Skeletal muscle tissue (tissue), 4 donors: ENCODE results near the gene MDFI. TPM values are rescaled to one million over a fixed set of nuclear protein-coding genes. Genes with fewer than 3 reads are reported as not detected.
"Not testable (repeated sequence)": the region's sequence is repeated elsewhere in the genome, so short reads cannot be mapped to it uniquely, and the experiment has no call there.

Experiments
- H3K27ac ChIP-seq: one replicate; pipeline ENCODE4 v1.7.0; 2013; ENCODE audit warnings: mild to moderate bottlenecking, low read depth, low read length, inconsistent platforms
- H3K27me3 ChIP-seq, 3 donors: one replicate each; pipeline ENCODE4 v1.7.0; 2013; ENCODE audit warnings: low read length in 3 of 3; ENCODE audit not compliant: control insufficient read depth in 3 of 3, insufficient read depth in 3 of 3
- H3K36me3 ChIP-seq, 3 donors: one replicate each; pipeline ENCODE4 v1.7.0; 2013; ENCODE audit warnings: low read length in 3 of 3; ENCODE audit not compliant: control insufficient read depth in 3 of 3, insufficient read depth in 3 of 3
- H3K4me1 ChIP-seq, 3 donors: one replicate each; pipeline ENCODE4 v1.7.0; 2013; ENCODE audit warnings: low read length in 3 of 3, mild to moderate bottlenecking in 3 of 3; ENCODE audit not compliant: control insufficient read depth in 3 of 3, insufficient read depth in 3 of 3
- H3K4me3 ChIP-seq, 3 donors: one replicate each; pipeline ENCODE4 v1.7.0; 2013; ENCODE audit warnings: low read length in 3 of 3
- H3K9ac ChIP-seq, 3 donors: one replicate each; pipeline ENCODE4 v1.7.0; 2013; ENCODE audit warnings: low read length in 3 of 3, mild to moderate bottlenecking in 3 of 3, moderate library complexity in 2 of 3, low read depth in 1 of 3
- H3K9me3 ChIP-seq, 3 donors: one replicate each; pipeline ENCODE4 v1.7.0; 2013; ENCODE audit warnings: low read length in 3 of 3; ENCODE audit not compliant: control insufficient read depth in 3 of 3
- total RNA-seq: library from RNA; depleted of rRNA; stranded (reverse); fragments of >200 nt; gene quantifications from one replicate; pipeline ENCODE4 v1.2.3, GENCODE V29; 2014
- donor health status: Osteomylitis.

The MDFI gene
- total RNA-seq, 1 donor from 2014 or later: 37.1 TPM

DNA sequence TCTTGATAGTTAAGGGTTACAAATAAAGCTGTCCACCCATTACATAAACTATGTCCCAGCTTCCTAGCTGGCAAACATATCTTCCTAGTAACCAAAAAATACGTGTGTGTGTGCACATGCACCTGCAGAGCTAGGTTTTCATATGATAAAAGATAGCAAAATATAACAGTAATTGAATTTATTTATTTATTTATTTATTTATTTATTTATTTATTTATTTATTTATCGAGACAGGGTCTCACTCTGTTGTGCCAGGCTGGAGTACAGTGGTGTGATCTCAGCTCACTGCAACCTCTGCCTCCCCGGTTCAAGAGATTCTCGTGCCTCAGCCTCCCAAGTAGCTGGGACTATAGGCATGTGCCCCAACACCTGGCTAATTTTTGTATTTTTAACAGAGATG is 19.1 kb upstream of the MDFI start:
- H3K4me1 ChIP-seq, H3K9me3 ChIP-seq, H3K4me3 ChIP-seq, H3K27me3 ChIP-seq, H3K36me3 ChIP-seq, H3K27ac ChIP-seq, H3K9ac ChIP-seq: not testable (repeated sequence)

DNA sequence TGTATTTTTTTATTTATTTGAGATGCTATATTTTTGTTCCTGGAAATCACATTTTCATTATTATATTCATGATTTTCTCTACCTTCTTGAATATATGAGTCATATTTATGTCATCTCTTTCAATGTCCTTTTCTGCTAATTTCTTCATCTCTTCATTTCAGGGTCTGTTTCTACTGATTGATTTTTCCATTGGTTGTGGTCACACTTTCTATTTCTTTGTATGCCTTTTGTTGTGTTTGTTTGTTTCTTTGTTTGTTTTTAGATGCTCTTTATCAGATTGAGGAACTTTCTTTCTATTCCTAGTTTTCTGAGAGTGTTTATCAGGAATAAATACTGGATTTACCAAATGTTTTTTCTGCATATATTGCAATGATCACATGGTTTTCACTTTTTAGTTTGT is 16.9 kb upstream of the MDFI start:
- Histone ChIP-seq H3K36me3 (no peaks in the 10 kb centered on the region), H3K27me3 (no peaks in the 10 kb centered on the region), H3K4me1 (peaks cover 4 to 7% (median 7%) of the 10 kb centered on the region in 3 donors)

DNA sequence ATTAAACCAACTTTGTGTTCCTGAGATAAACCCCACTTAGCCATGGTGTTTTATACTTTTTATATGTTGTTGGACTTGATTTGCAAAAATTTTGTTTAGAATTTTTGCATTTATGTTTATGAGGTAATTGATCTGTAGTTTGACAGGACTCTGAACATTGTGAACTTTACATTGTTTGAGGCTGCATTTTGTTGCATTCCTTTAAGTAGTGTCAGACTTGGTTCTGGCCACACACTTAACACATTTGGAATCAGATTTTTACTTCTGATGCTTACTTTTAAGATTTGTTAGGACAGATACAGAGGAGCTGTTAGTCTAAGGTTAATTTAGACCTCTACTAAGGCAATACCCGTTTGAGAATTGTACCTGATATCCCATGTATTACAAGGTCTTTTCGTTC is 16.5 kb upstream of the MDFI start:
- Histone ChIP-seq H3K4me1 (peaks cover 4 to 7% (median 7%) of the 10 kb centered on the region in 3 donors), H3K27me3 (no peaks in the 10 kb centered on the region)

More for the DNA sequence above, 16.9 kb upstream of the MDFI start:
- no peak overlapping the region for H3K4me3 ChIP-seq
- H3K27ac ChIP-seq: no peak overlapping the region
- no peak overlapping the region for H3K9ac ChIP-seq
- H3K9me3 ChIP-seq: no peaks in the 10 kb centered on the region

GRCh38 chr6:41622206-41622988 is 15.9 kb upstream of the MDFI start:
- no peaks in the 10 kb centered on the region for H3K27me3 ChIP-seq
- H3K4me3 ChIP-seq: no peak overlapping the region

More for the DNA sequence above, 16.5 kb upstream of the MDFI start:
- Histone ChIP-seq H3K4me3 (no peak overlapping the region), H3K36me3 (no peaks in the 10 kb centered on the region), H3K27ac (no peak overlapping the region), H3K9ac (no peak overlapping the region), H3K9me3 (no peaks in the 10 kb centered on the region)

DNA sequence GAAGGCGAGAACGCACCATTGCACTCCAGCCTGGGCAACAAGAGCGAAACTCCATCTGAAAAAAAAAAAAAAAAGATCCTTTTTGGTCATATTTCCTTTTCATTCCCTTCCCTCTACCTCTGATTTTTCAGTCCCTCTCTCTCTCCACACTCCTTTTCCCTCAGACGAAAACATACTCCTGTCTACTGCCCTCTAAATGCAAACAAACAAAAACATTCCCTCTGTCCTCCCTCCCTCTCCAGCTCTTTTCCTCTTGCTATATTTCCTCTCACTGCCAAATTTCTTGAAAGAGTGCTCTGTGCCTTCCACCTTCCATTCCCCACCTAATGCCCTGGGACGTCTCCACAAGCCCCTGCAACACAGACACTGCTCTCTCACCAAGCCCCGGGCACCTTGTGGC is 14.9 kb upstream of the MDFI start:
- Histone ChIP-seq H3K9ac (no peak overlapping the region), H3K27ac (no peak overlapping the region), H3K4me3 (no peak overlapping the region), H3K9me3 (no peaks in the 10 kb centered on the region), H3K36me3 (no peaks in the 10 kb centered on the region), H3K27me3 (no peaks in the 10 kb centered on the region), H3K4me1 (peaks cover 4 to 7% (median 7%) of the 10 kb centered on the region in 3 donors)

More at GRCh38 chr6:41622206-41622988, 15.9 kb upstream of the MDFI start:
- Histone ChIP-seq H3K27ac (no peak overlapping the region), H3K9ac (no peak overlapping the region), H3K4me1 (peaks cover 4 to 7% (median 7%) of the 10 kb centered on the region in 3 donors), H3K9me3 (no peaks in the 10 kb centered on the region), H3K36me3 (no peaks in the 10 kb centered on the region)

DNA sequence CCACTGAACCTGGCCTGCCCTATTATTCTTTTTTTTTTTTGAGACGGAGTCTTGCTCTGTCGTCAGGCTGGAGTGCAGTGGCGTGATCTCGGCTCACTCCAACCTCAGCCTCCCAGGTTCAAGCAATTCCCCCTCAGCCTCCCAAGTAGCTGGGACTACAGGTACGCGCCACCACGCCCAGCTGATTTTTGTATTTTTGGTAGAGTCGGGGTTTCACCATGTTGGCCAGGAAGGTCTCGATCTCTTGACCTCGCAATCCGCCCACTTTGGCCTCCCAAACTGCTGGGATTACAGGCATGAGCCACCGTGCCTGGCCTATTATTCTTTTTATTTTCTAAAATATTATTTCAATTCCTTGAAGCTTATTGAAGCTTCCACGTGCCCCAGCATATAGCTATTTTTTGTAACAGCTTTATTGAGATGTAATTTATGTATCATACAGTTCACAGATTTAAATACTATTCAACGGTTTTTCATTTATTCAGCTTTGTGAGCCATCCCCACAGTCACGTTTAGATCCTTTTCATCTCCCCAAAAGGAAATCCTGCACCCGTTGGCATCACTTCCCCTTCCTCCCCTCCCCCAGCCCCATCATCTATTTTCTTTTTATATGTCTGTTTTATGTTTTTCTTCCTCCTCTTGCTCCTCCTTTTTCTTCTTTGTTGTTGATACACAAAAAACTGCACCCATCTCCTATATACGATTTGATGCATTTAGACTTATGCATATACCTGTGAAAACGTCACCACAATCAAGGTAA is 13.5 kb upstream of the MDFI start:
- no peaks in the 10 kb centered on the region for H3K27me3 ChIP-seq
- H3K27ac ChIP-seq: no peak overlapping the region
- H3K4me1 ChIP-seq: peaks cover 4 to 7% (median 7%) of the 10 kb centered on the region in 3 donors
- H3K9ac ChIP-seq: no peak overlapping the region
- H3K9me3 ChIP-seq: no peaks in the 10 kb centered on the region
- H3K36me3 ChIP-seq: no peaks in the 10 kb centered on the region
- no peak overlapping the region for H3K4me3 ChIP-seq

GRCh38 chr6:41625442-41625841 is 12.8 kb upstream of the MDFI start:
- Histone ChIP-seq H3K4me1 (peaks cover 4 to 7% (median 7%) of the 10 kb centered on the region in 3 donors), H3K9ac (no peak overlapping the region), H3K36me3 (no peaks in the 10 kb centered on the region), H3K27ac (no peak overlapping the region), H3K27me3 (no peaks in the 10 kb centered on the region), H3K4me3 (no peak overlapping the region), H3K9me3 (no peaks in the 10 kb centered on the region)

GRCh38 chr6:41626022-41626421 is 12.2 kb upstream of the MDFI start:
- Histone ChIP-seq H3K9me3 (no peaks in the 10 kb centered on the region), H3K4me3 (no peak overlapping the region), H3K27ac (no peak overlapping the region), H3K9ac (no peak overlapping the region), H3K27me3 (no peaks in the 10 kb centered on the region), H3K36me3 (no peaks in the 10 kb centered on the region), H3K4me1 (peaks cover 4 to 7% (median 7%) of the 10 kb centered on the region in 3 donors)

- no peaks in the 10 kb centered on the region for H3K36me3 ChIP-seq
- H3K4me1 ChIP-seq: peaks cover 4 to 7% (median 7%) of the 10 kb centered on the region in 3 donors
- H3K4me3 ChIP-seq: no peak overlapping the region
- H3K9me3 ChIP-seq: no peaks in the 10 kb centered on the region
- no peak overlapping the region for H3K9ac ChIP-seq
- H3K27ac ChIP-seq: no peak overlapping the region
- no peaks in the 10 kb centered on the region for H3K27me3 ChIP-seq
Observed at GRCh38 chr6:41626917-41627316, 11.4 kb upstream of the MDFI start.

DNA sequence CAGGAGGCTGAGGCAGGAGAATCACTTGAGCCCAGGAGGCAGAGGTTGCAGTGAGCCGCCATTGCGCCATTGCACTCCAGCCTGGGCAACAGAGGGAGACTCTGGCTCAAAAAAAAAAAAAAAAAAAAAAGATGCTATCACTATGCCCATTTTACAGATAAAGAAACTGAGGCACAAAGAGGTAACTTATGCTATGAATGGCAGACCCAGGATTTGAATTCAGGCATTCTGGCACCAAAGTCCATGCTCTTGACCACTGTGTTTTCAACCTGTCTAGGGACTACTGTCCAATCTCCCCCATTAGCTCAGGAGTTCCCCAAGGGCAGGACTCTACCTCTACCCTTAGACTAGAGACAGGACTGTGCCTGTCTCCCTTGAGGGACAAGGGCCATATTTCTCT is 9.1 kb upstream of the MDFI start:
- no peak overlapping the region for H3K4me3 ChIP-seq
- no peak overlapping the region for H3K27ac ChIP-seq
- no peaks in the 10 kb centered on the region for H3K9me3 ChIP-seq
- H3K27me3 ChIP-seq: no peaks in the 10 kb centered on the region
- H3K36me3 ChIP-seq: no peaks in the 10 kb centered on the region
- peaks cover 4 to 7% (median 7%) of the 10 kb centered on the region in 3 donors for H3K4me1 ChIP-seq
- no peak overlapping the region for H3K9ac ChIP-seq
